H1 (cell line): Measurements from ENCODE around the gene SEC61G. TPM values are rescaled to one million over a fixed set of nuclear protein-coding genes. Genes with fewer than 3 reads are reported as not detected.

Experiments
- ZNF274 ChIP-seq: IDR thresholded peaks from 2 replicates; pipeline ENCODE4 v1.7.0; 2012; ENCODE audit warnings: low read length, borderline replicate concordance; ENCODE audit errors: extremely low read depth
- polyA plus RNA-seq, 7 experiments: library from polyadenylated mRNA; depleted of rRNA in 3 of 7; stranded (reverse) in 5 of 7; unstranded in 2 of 7; fragments of >200 nt in 5 of 7; fragments of 200-250 nt in 2 of 7; gene quantifications; 1 replicate in 5 of 7; 2 replicates in 1 of 7; 4 replicates in 1 of 7; pipeline versions ENCODE4 v1.2.1 to v1.2.3, GENCODE V29; 2011 to 2013; ENCODE audit warnings: missing spikeins in 2 of 7, mixed read lengths in 2 of 7
- total RNA-seq: library from RNA; stranded (reverse); fragmentation: NEBNext Ultra II Directional; extraction: Animal tissue kit (Norgen Biotek cat#: 25700); gene quantifications from 2 replicates; pipeline ENCODE4 v1.2.1, GENCODE V29; 2021

The SEC61G gene
- total and polyA plus RNA-seq, 2 of the 8 experiments (the other 6 are each of a cell fraction or from before 2014, with no cell fraction given), result 142 to 274 TPM

- TF ChIP-seq ZNF274, result no peak
Observed at GRCh38 chr7:54769203-54769602, 10.2 kb upstream of the SEC61G start (continued).
